Measurements from ENCODE around the gene SLC2A5.

- no peak for TF ChIP-seq CTCF (IDR thresholded peaks at IDR 0.05)
- no peak for TF ChIP-seq POLR2AphosphoS5 (IDR thresholded peaks at IDR 0.05)
- no peak for TF ChIP-seq EP300 (IDR thresholded peaks at IDR 0.05)
These were observed 61.2 kb downstream of the SLC2A5 start for GRCh38 chr1:9008236-9008635.
